Ishikawa (cell line): ENCODE measurements around the gene LRRC17.

Experiments
- CEBPB ChIP-seq: IDR thresholded peaks from 2 replicates; pipeline ENCODE4 v1.6.1; 2012
- CREB1 ChIP-seq: IDR thresholded peaks from 2 replicates; pipeline ENCODE4 v1.6.1; 2012; ENCODE audit warnings: low read depth
- EP300 ChIP-seq: IDR thresholded peaks from 2 replicates; pipeline ENCODE4 v1.6.1; 2012; ENCODE audit warnings: borderline replicate concordance
- FOXM1 ChIP-seq: IDR thresholded peaks from 2 replicates; pipeline ENCODE4 v1.6.1; 2012; ENCODE audit warnings: low read depth, borderline replicate concordance
- MAX ChIP-seq: IDR thresholded peaks from 2 replicates; pipeline ENCODE4 v1.6.1; 2012
- NFIC ChIP-seq: IDR thresholded peaks from 2 replicates; pipeline ENCODE4 v1.6.1; 2012
- RAD21 ChIP-seq: IDR thresholded peaks from 2 replicates; pipeline ENCODE4 v1.6.1; 2012; ENCODE audit warnings: low read depth
- TAF1 ChIP-seq: IDR thresholded peaks from 2 replicates; pipeline ENCODE4 v1.6.1; 2012; ENCODE audit warnings: low read depth, mild to moderate bottlenecking
- TCF12 ChIP-seq: IDR thresholded peaks from 2 replicates; pipeline ENCODE4 v1.6.1; 2012; ENCODE audit warnings: low read depth
- TEAD4 ChIP-seq: IDR thresholded peaks from 2 replicates; pipeline ENCODE4 v1.6.1; 2012
- YY1 ChIP-seq: IDR thresholded peaks from 2 replicates; pipeline ENCODE4 v1.6.1; 2012; ENCODE audit warnings: low read depth
- ZBTB7A ChIP-seq: IDR thresholded peaks from 2 replicates; pipeline ENCODE4 v1.6.1; 2012; ENCODE audit warnings: low read depth
- TF ChIP-seq, protein P1 (sequence below): IDR thresholded peaks from 2 replicates; pipeline ENCODE4 v1.6.1; 2012; ENCODE audit warnings: low read depth, mild to moderate bottlenecking
- TF ChIP-seq, protein P2 (sequence below): IDR thresholded peaks from 2 replicates; pipeline ENCODE4 v1.6.1; 2012

DNA sequence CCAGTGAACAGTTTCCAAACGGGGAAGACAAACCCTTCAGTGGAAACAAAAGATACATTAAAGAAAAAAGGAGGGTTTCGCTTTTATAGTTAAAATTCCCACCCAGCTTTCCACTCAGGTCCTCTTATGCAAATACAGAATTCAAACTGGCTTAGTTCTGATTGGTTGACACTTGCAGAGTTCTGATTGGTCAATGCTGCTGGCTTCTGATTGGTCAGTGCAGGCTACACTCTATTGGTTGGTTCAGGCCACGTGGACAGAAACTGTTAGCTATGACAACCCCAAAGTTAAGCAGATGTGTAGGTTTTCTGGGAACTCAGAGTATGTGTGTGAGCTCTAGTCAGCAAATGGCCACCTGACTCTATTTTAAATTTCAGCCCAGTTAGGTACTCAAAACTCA, 81.8 kb downstream of the LRRC17 start:
- no peak for TF ChIP-seq CEBPB
- no peak for TF ChIP-seq EP300
- TF ChIP-seq NFIC = no peak
- no peak for TF ChIP-seq FOXM1
- TF ChIP-seq TCF12 = no peak
- no peak for TF ChIP-seq CREB1
- TF ChIP-seq YY1 = no peak
- TF ChIP-seq, protein P1, sequence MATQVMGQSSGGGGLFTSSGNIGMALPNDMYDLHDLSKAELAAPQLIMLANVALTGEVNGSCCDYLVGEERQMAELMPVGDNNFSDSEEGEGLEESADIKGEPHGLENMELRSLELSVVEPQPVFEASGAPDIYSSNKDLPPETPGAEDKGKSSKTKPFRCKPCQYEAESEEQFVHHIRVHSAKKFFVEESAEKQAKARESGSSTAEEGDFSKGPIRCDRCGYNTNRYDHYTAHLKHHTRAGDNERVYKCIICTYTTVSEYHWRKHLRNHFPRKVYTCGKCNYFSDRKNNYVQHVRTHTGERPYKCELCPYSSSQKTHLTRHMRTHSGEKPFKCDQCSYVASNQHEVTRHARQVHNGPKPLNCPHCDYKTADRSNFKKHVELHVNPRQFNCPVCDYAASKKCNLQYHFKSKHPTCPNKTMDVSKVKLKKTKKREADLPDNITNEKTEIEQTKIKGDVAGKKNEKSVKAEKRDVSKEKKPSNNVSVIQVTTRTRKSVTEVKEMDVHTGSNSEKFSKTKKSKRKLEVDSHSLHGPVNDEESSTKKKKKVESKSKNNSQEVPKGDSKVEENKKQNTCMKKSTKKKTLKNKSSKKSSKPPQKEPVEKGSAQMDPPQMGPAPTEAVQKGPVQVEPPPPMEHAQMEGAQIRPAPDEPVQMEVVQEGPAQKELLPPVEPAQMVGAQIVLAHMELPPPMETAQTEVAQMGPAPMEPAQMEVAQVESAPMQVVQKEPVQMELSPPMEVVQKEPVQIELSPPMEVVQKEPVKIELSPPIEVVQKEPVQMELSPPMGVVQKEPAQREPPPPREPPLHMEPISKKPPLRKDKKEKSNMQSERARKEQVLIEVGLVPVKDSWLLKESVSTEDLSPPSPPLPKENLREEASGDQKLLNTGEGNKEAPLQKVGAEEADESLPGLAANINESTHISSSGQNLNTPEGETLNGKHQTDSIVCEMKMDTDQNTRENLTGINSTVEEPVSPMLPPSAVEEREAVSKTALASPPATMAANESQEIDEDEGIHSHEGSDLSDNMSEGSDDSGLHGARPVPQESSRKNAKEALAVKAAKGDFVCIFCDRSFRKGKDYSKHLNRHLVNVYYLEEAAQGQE = no peak
- no peak for TF ChIP-seq TAF1
- no peak for TF ChIP-seq TEAD4
- TF ChIP-seq MAX = no peak
- TF ChIP-seq RAD21 = no peak
- TF ChIP-seq ZBTB7A = no peak
- TF ChIP-seq, protein P2, sequence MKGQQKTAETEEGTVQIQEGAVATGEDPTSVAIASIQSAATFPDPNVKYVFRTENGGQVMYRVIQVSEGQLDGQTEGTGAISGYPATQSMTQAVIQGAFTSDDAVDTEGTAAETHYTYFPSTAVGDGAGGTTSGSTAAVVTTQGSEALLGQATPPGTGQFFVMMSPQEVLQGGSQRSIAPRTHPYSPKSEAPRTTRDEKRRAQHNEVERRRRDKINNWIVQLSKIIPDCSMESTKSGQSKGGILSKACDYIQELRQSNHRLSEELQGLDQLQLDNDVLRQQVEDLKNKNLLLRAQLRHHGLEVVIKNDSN = no peak
